HCT116 (cell line): Measurements from ENCODE around the gene KIF13A.

Source experiments
- CTCF ChIP-seq, 3 experiments: fragments of 200-600 bp in 1 of 3; sonication (generic) in 1 of 3; IDR thresholded peaks in 2 of 3; conservative IDR thresholded peaks in 1 of 3; 2 replicates each; pipeline ENCODE4 v1.5.1; 2012 to 2017; ENCODE audit warnings: low read depth in 2 of 3, low read length in 2 of 3, antibody characterized with exemption in 1 of 3, borderline replicate concordance in 1 of 3, control low read depth in 1 of 3, mild to moderate bottlenecking in 1 of 3, mixed read lengths in 1 of 3, mixed run types in 1 of 3, moderate library complexity in 1 of 3; ENCODE audit not compliant: insufficient read depth in 1 of 3
- EZH2 ChIP-seq: fragments of 200-600 bp; sonication (generic); IDR thresholded peaks from 2 replicates; pipeline ENCODE4 v1.6.1; 2017; ENCODE audit warnings: antibody characterized with exemption, mixed run types
- POLR2AphosphoS5 ChIP-seq: IDR thresholded peaks from 2 replicates; pipeline ENCODE4 v1.6.1; 2011; ENCODE audit warnings: mild to moderate bottlenecking, low read depth, low read length, moderate library complexity
- TCF7L2 ChIP-seq: IDR thresholded peaks from 2 replicates; pipeline ENCODE4 v1.7.0; 2011; ENCODE audit warnings: borderline replicate concordance, inconsistent platforms; ENCODE audit not compliant: insufficient read depth, insufficient read length; ENCODE audit errors: extremely low read depth
- ZBTB33 ChIP-seq: IDR thresholded peaks from 2 replicates; pipeline ENCODE4 v1.6.1; 2011; ENCODE audit warnings: mild to moderate bottlenecking, low read length, moderate library complexity; ENCODE audit not compliant: insufficient replicate concordance; ENCODE audit errors: extremely low read depth
- ZNF274 ChIP-seq: fragments of 200-500 bp; sonication (Bioruptor generic); IDR thresholded peaks from 2 replicates; pipeline ENCODE4 v1.6.1; 2014; ENCODE audit warnings: mild to moderate bottlenecking, low read depth, low read length, inconsistent platforms

- no peak for TF ChIP-seq ZBTB33
- TF ChIP-seq CTCF (IDR thresholded peaks at IDR 0.05 in 2 of 3, conservative IDR thresholded peaks at IDR 0.05 in 1 of 3; ENCODE audit: borderline replicate concordance in 1 of 3, insufficient read depth in 1 of 3, low read depth in 2 of 3, low read length in 2 of 3), result no peak
- no peak for TF ChIP-seq TCF7L2
- no peak for TF ChIP-seq POLR2AphosphoS5
- no peak for TF ChIP-seq ZNF274
- TF ChIP-seq EZH2, result no peak
Measured at GRCh38 chr6:17890309-17890708, 97.1 kb downstream of the KIF13A start.
